K562 (cell line): ENCODE data around the gene MBOAT1. TPM values are rescaled to one million over a fixed set of nuclear protein-coding genes. Genes with fewer than 3 reads are reported as not detected.

Source experiments
- ATAC-seq: fragments of 200-7000 bp; cut with Tn5 transposase; 3 replicates; pipeline ENCODE4 v1.9.1; 2020; ENCODE audit warnings: moderate library complexity
- BruUV-seq: library from RNA; stranded (reverse); fragments of 400-500 nt; replicated peaks from 2 replicates; lab custom pipeline; 2021; lab: Mats Ljungman, UMichigan
- CTCF ChIA-PET: fragments of 300-600 bp; formaldehyde crosslinking; extraction: SDS; loops from one replicate; lab custom pipeline; 2021; ENCODE audit warnings: low intra/inter-chr PET ratio; lab: Yijun Ruan, JAX
- POLR2A ChIA-PET: fragments of 300-600, 350-650 bp; sonication (Branson Sonifier 250); formaldehyde crosslinking; extraction: SDS; loops from one replicate; lab custom pipeline; 2021; ENCODE audit warnings: antibody characterized with exemption, inconsistent platforms; lab: Yijun Ruan, JAX
- DNase-seq, 4 experiments: peaks; one replicate each; pipeline versions ENCODE4 v3.0.0 to v3.0.0-alpha.2; 2011 to 2018; ENCODE audit warnings: low spot score in 3 of 4, mixed read lengths in 3 of 4; ENCODE audit errors: extremely low read depth in 1 of 4
- FAIRE-seq: peaks from 2 replicates; lab custom pipeline; 2011; peaks lifted over from hg19 to GRCh38; lab: Jason Lieb, UNC
- H2AFZ ChIP-seq: 2 replicates; pipeline ENCODE4 v1.6.0; 2011; ENCODE audit warnings: low read depth, low read length, control low read depth, inconsistent platforms
- H3K27ac ChIP-seq: fragments of 200-600 bp; 3 replicates; pipeline ENCODE4 v1.8.0; 2011; ENCODE audit warnings: low read depth, mild to moderate bottlenecking, control low read depth, inconsistent platforms, low read length, moderate library complexity, mixed read lengths; ENCODE audit errors: extremely low read depth
- H3K27me3 ChIP-seq, 2 experiments: fragments of 300-600 bp in 1 of 2; 2 replicates in 1 of 2; 3 replicates in 1 of 2; pipeline versions ENCODE4 v1.6.0 to v1.8.0; 2011; ENCODE audit warnings: inconsistent platforms in 2 of 2, low read length in 2 of 2, mild to moderate bottlenecking in 1 of 2, mixed read lengths in 1 of 2, moderate library complexity in 1 of 2; ENCODE audit not compliant: control insufficient read depth in 2 of 2, insufficient read depth in 2 of 2
- H3K36me3 ChIP-seq: fragments of 300-600 bp; 3 replicates; pipeline ENCODE4 v1.8.0; 2011; ENCODE audit warnings: mild to moderate bottlenecking, low read length, inconsistent platforms; ENCODE audit not compliant: control insufficient read depth, insufficient read depth
- H3K4me1 ChIP-seq, 2 experiments: fragments of 200-600 bp in 1 of 2; replicated peaks in 1 of 2; 2 replicates in 1 of 2; 3 replicates in 1 of 2; pipeline versions ENCODE4 v1.5.1 to v1.8.0; 2011; ENCODE audit warnings: inconsistent platforms in 2 of 2, low read length in 2 of 2, mild to moderate bottlenecking in 1 of 2, mixed read lengths in 1 of 2, moderate library complexity in 1 of 2; ENCODE audit not compliant: control insufficient read depth in 2 of 2, insufficient read depth in 2 of 2
- H3K4me2 ChIP-seq: 2 replicates; pipeline ENCODE4 v1.6.1; 2011; ENCODE audit warnings: low read length, control low read depth, inconsistent platforms, mixed read lengths; ENCODE audit not compliant: insufficient read depth
- H3K4me3 ChIP-seq: fragments of 200-600 bp; sonication (generic), shearing (Covaris generic); 2 replicates; pipeline ENCODE4 v1.5.1; 2016; ENCODE audit warnings: control low read depth, inconsistent platforms
- H3K79me2 ChIP-seq: fragments of 200-600 bp; 3 replicates; pipeline ENCODE4 v1.8.0; 2011; ENCODE audit warnings: low read length, inconsistent platforms; ENCODE audit not compliant: control insufficient read depth, insufficient read depth
- H3K9ac ChIP-seq, 2 experiments: 2 replicates each; pipeline versions ENCODE4 v1.6.0 to v1.6.1; 2011; ENCODE audit warnings: low read depth in 2 of 2, low read length in 2 of 2, control low read depth in 1 of 2, inconsistent platforms in 1 of 2, mild to moderate bottlenecking in 1 of 2, mixed read lengths in 1 of 2; ENCODE audit not compliant: insufficient read depth in 1 of 2
- H3K9me1 ChIP-seq: one replicate; pipeline ENCODE4 v1.6.0; 2011; ENCODE audit warnings: inconsistent platforms, mild to moderate bottlenecking, low read length, moderate library complexity; ENCODE audit not compliant: control insufficient read depth, insufficient read depth
- H3K9me3 ChIP-seq: replicated peaks from 2 replicates; pipeline ENCODE4 v1.5.1; 2011; ENCODE audit warnings: low read depth, low read length, inconsistent platforms; ENCODE audit not compliant: control insufficient read depth, insufficient read depth
- H4K20me1 ChIP-seq: replicated peaks from 2 replicates; pipeline ENCODE4 v1.6.1; 2011; ENCODE audit warnings: low read length, inconsistent platforms, mixed read lengths; ENCODE audit not compliant: control insufficient read depth, insufficient read depth
- ADNP ChIP-seq: fragments of 200-800 bp; sonication (Bioruptor generic); IDR thresholded peaks from 2 replicates; pipeline ENCODE4 v1.6.1; 2016; ENCODE audit warnings: missing genetic modification characterization, missing compliant biosample characterization
- EP400 ChIP-seq: fragments of 450-650 bp; IDR thresholded peaks from 2 replicates; pipeline ENCODE4 v1.6.1; 2017; ENCODE audit warnings: antibody characterized with exemption, mild to moderate bottlenecking, moderate library complexity
- GATA2 ChIP-seq: sonication (generic); formaldehyde crosslinking; IDR thresholded peaks from 2 replicates; pipeline ENCODE4 v1.4.0; 2020; ENCODE audit warnings: mild to moderate bottlenecking, missing genetic modification reagents
- HOMEZ ChIP-seq: fragments of 250-450 bp; sonication (Bioruptor Pico); IDR thresholded peaks from 2 replicates; pipeline ENCODE4 v1.4.0; 2020; ENCODE audit warnings: mild to moderate bottlenecking, moderate library complexity
- NONO ChIP-seq, 2 experiments: fragments of 200-400 bp in 1 of 2; fragments of 450-650 bp in 1 of 2; formaldehyde crosslinking in 1 of 2; IDR thresholded peaks; 2 replicates each; pipeline ENCODE4 v1.6.1; 2017; ENCODE audit warnings: low read depth in 2 of 2, mild to moderate bottlenecking in 2 of 2, moderate library complexity in 2 of 2, low read length in 1 of 2
- NR2C1 ChIP-seq, 2 experiments: fragments of 450-650 bp; IDR thresholded peaks; 2 replicates each; pipeline ENCODE4 v1.6.1; 2017; ENCODE audit warnings: mild to moderate bottlenecking in 2 of 2, antibody characterized with exemption in 1 of 2, inconsistent platforms in 1 of 2, missing compliant biosample characterization in 1 of 2, missing genetic modification characterization in 1 of 2
- PRDM10 ChIP-seq: fragments of 450-650 bp; IDR thresholded peaks from 2 replicates; pipeline ENCODE4 v1.6.1; 2018; ENCODE audit not compliant: partially characterized antibody
- ZFP36 ChIP-seq: fragments of 150-350 bp; IDR thresholded peaks from 2 replicates; pipeline ENCODE4 v1.6.1; 2018; ENCODE audit warnings: low read length, low read depth; ENCODE audit not compliant: partially characterized antibody
- ZNF395 ChIP-seq: fragments of 200-800 bp; sonication (Bioruptor generic); IDR thresholded peaks from 2 replicates; pipeline ENCODE4 v1.6.1; 2017; ENCODE audit warnings: missing genetic modification characterization, missing compliant biosample characterization
- WGBS: fragments of 100-300 bp; shearing (Covaris generic); methylation state at CpG from one replicate; pipeline ENCODE4 v1.1.6; 2016; ENCODE audit warnings: low coverage, mixed read lengths; ENCODE audit not compliant: insufficient coverage; ENCODE audit errors: missing lambda C conversion rate; 5-methylcytosine and 5-hydroxymethylcytosine counted together
- in situ Hi-C: fragments of 300-500 bp; cut with MboI; formaldehyde crosslinking; loops from 4 replicates; pipeline ENCODE4 v1.15.0; 2018; ENCODE audit warnings: inconsistent platforms, mixed read lengths
- intact Hi-C: fragments of 100-400 bp; cut with micrococcal nuclease; formaldehyde crosslinking; loops from 2 replicates; pipeline ENCODE4 v1.14.2; 2022
- polyA plus RNA-seq, 8 experiments: library from polyadenylated mRNA; depleted of rRNA in 4 of 8; stranded (reverse) in 5 of 8; unstranded in 3 of 8; fragments of >200 nt; fragmentation: Nextera tagmentation in 2 of 8; fragmentation: Illumina TruSeq in 1 of 8; extraction: Ambion mirVana in 2 of 8; extraction: Trizol in 1 of 8; gene quantifications; 2 replicates each; pipeline versions ENCODE4 v1.2.1 to v1.2.3, GENCODE V29; 2011 to 2014; ENCODE audit warnings: inconsistent platforms in 1 of 8, missing spikeins in 1 of 8
- total RNA-seq, 7 experiments: library from RNA; depleted of rRNA in 6 of 7; stranded (reverse); fragments of >200 nt in 6 of 7; fragmentation: Illumina TruSeq in 2 of 7; extraction: Trizol in 2 of 7; gene quantifications; 2 replicates each; pipeline versions ENCODE4 v1.2.1 to v1.2.3, GENCODE V29; 2011 to 2021; ENCODE audit warnings: low replicate concordance in 1 of 7
- TF ChIP-seq, protein P1 (sequence below), 2 experiments: fragments of 200-800 bp in 1 of 2; sonication (Bioruptor generic) in 1 of 2; sonication (generic) in 1 of 2; formaldehyde crosslinking in 1 of 2; IDR thresholded peaks in 1 of 2; conservative IDR thresholded peaks in 1 of 2; 2 replicates each; pipeline versions ENCODE4 v1.5.0 to v1.6.1; 2016 to 2020; ENCODE audit warnings: missing compliant biosample characterization in 1 of 2, missing genetic modification characterization in 1 of 2, missing genetic modification reagents in 1 of 2

The MBOAT1 gene
- total and polyA plus RNA-seq, 9 of the 15 experiments (the other 6 are each of a cell fraction or from before 2014, with no cell fraction given) = 0.13 to 16.5 (median 10.3) TPM

DNA sequence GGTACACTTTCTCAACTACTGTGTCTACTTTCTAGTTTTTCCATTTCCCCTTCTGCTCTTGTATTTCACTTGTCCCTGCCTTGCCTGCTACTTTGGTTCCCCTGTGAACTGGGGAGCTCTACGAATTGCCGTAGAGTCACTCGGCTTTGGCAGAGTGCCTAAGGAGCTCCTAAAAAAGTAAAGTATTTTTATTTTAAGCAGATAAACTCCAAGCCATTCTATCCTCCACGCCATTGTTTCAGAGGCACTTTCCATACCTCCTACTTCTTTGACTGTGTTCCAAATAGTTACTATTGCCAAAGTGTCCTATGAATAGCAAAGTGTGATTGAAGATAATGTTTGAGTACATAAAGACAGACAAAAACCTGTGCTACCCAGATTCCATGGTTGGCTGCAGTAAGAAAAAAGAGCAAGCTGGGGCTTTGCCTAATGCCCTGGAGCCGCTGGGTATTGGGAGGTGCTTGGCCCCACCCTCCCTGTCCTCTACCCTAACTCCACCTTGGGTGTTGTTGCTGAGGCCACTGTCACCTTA is 5.1 kb upstream of the MBOAT1 start:
- intact Hi-C loops (no loop called here), in situ Hi-C loops (no loop called here)
- Histone ChIP-seq H3K4me3 (no peak overlapping the region), H3K27me3 (no peaks in the 10 kb centered on the region), H2AFZ (peak overlapping the region; percentile 44), H3K79me2 (no peaks in the 10 kb centered on the region), H4K20me1 (no peaks in the 10 kb centered on the region), H3K9me1 (no peaks in the 10 kb centered on the region), H3K9ac (peak overlapping the region in 1 of 2 experiments; percentile 61; a peak in 1 of 4 replicates), H3K9me3 (no peaks in the 10 kb centered on the region), H3K36me3 (no peaks in the 10 kb centered on the region), H3K4me1 (peaks cover 23 to 33% of the 10 kb centered on the region in 2 experiments), H3K4me2 (peak overlapping the region; percentile 22), H3K27ac (0 out of 3 replicates have a peak overlapping the region, but pooled peaks have one; percentile 3)
- DNase-seq (peak in 2 of 4 experiments; percentile 35 to 52), ATAC-seq (peak; percentile 51), FAIRE-seq (peak; percentile 40)
- ChIA-PET POLR2A (interaction anchor here (0.6 to 2.1 kb wide), 7 partner anchors 10 to 573 kb away, joined by 3 to 7 read pairs (median 3); partner anchors contain the start of gene E2F3), CTCF (no interaction called here)
- 2% methylated on average over 5 of the region's 5 CpGs for WGBS
- BruUV-seq = no TSS peak
- no peak for TF ChIP-seq HOMEZ (CRISPR knock-in tag)
- TF ChIP-seq ZFP36 = peak; percentile 61
- TF ChIP-seq, protein P1, sequence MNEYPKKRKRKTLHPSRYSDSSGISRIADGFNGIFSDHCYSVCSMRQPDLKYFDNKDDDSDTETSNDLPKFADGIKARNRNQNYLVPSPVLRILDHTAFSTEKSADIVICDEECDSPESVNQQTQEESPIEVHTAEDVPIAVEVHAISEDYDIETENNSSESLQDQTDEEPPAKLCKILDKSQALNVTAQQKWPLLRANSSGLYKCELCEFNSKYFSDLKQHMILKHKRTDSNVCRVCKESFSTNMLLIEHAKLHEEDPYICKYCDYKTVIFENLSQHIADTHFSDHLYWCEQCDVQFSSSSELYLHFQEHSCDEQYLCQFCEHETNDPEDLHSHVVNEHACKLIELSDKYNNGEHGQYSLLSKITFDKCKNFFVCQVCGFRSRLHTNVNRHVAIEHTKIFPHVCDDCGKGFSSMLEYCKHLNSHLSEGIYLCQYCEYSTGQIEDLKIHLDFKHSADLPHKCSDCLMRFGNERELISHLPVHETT (CRISPR knock-in tag; conservative IDR thresholded peaks at IDR 0.05 in 1 of 2, IDR thresholded peaks at IDR 0.05 in 1 of 2) = no peak
- no peak for TF ChIP-seq EP400
- TF ChIP-seq NONO (IDR thresholded peaks at IDR 0.05; ENCODE audit: low read depth in 2 of 2, low read length in 1 of 2) = no peak
- peak; percentile 41; the same call in 1 of the 2 replicates for TF ChIP-seq ADNP (tag)
- no peak for TF ChIP-seq NR2C1 (IDR thresholded peaks at IDR 0.05)
- no peak for TF ChIP-seq NR2C1 (tag; IDR thresholded peaks at IDR 0.05)
- peak; percentile 28; the same call in 1 of the 2 replicates for TF ChIP-seq GATA2 (CRISPR knock-in tag)
- no peak for TF ChIP-seq ZNF395
- peak; percentile 59 for TF ChIP-seq PRDM10
